Activated CD4-positive, alpha-beta T cell treated with anti-CD3 and anti-CD28 coated beads for 1 hour (primary cell): Measurements from ENCODE around the gene PMVK.
"Not testable (repeated sequence)": the region's sequence is repeated elsewhere in the genome, so short reads cannot be mapped to it uniquely, and the experiment has no call there.

Experiments
- DNase-seq: peaks from one replicate; pipeline ENCODE4 v3.0.0-alpha.2; 2020

The PMVK gene

GRCh38 chr1:154911691-154912550, 24.6 kb downstream of the PMVK start:
- no peak for DNase-seq

- DNase-seq, result no peak
These were observed 25.7 kb downstream of the PMVK start for GRCh38 chr1:154910851-154911250.

DNA sequence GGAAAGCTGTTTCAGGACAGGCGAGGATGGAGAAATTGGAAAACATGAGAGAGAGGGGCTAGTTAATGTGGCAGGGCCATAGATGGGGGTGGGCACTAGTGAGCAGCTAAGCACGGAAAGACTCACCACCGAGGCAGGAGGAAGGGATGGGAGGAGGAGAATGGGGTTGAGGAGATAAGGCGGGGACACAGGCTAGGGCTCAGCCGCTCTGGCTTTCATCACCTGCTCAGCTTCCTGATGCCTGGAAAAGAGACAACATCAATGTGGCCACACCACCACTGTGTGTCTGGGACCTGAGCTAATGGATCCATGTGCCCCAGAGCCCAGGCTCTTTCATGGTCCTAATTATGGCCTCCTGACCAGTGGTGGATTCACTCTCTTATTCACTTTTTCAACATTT, 27.6 kb downstream of the PMVK start:
- no peak for DNase-seq

DNA sequence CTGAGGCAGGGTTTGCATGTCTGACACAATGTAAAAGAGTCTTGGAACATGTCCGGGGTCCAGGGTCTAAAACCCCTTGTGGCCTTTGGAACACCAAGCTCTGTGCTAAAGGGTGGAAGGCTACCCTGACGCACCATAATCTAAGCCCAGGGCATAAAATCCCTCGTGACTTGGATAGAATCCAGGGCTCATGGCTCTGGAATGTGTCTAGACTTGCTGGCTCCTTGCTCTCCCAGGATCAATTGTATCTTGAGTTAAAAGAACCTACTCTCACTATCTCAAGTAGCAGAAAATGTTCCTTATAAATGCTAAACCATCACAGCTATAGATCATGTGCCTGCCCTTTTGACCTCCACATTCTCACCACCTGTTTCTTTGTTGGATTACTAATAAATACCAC, 28.4 kb downstream of the PMVK start:
- not testable (repeated sequence) for DNase-seq

DNA sequence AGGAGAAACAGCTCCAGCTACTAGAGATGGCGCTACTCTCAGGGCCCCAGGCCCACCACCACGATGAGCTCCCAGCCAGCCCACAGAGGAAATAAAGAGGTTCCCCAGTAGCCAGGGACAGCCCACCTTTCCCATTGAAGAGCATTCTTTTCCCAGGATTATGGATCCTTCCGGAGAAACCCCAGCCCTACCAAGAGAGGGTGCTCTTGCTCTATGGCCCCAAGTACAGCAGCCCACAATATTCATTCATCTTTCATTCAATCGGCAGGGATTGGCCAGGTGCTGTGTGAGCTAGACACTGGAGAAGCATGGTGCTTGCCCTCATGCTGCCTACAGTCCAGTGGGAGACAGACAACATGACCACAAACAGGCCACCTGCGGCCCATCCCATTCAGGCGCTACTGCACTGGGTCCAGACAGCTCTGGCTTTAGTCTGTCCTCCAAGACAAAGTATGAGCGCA, 29.9 kb downstream of the PMVK start:
- DNase-seq, result no peak

- DNase-seq, result no peak
These were observed 33.5 kb downstream of the PMVK start for GRCh38 chr1:154902938-154903566.

DNA sequence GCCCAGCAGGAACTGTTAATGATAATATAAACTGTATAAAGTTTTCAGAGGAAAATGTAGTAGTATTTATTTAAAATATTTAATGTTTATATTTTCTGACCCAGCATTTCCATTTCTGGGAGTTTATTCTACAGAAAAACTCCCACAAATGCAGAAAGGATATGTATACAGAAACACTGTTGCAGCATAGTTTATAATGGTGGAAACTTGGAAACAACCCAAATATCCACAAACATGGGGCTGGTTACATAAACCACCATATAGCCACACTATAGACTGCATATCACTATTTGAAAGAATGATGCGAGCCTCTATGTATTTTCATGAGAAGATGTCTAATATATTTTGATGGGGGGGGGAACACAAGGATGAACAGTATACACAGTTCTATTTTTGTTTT, 34.9 kb downstream of the PMVK start:
- no peak for DNase-seq

- DNase-seq, result no peak
These were observed 37.5 kb downstream of the PMVK start for GRCh38 chr1:154899041-154899440.

GRCh38 chr1:154896771-154897286, 39.7 kb downstream of the PMVK start:
- DNase-seq, result no peak

- no peak for DNase-seq
These were observed 40.7 kb downstream of the PMVK start for GRCh38 chr1:154895798-154896197.

- DNase-seq, result no peak
These were observed 45.1 kb downstream of the PMVK start for GRCh38 chr1:154891452-154891851.

- DNase-seq, result no peak
These were observed 47.8 kb downstream of the PMVK start for GRCh38 chr1:154888757-154889156.

DNA sequence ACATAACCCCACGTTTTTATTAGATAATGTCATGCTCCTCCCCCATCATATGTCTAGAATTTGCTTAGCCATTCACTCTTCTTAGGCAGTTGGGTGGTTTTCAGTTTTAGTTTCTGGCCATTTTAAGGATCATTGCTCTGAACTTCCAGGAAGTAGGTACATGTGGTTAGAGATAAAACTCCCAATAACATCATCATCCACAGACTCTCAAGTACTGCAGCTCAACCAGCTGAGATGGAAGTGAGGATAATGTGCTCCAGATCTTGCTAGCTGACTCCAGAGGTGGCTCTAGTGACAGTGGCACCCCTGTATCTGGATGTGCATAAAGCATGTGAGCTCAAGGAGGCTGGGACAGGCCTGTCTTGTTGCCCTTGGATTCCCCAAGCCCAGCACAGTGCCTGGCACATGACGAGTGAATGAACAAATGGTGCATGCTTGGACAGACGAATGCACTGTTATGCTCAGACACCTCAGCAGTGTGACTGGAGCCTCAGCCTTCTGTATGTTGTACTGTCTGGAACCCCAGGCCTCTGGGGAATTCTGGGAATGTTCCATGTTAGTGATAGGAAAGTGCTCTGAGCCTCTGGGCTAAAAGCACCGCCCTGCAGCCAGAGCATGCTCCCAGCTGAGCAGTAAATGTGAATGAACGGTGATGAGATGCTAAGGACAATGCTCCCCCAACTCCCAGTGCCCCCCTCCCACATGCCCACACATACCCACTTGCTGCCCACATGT, 50.1 kb downstream of the PMVK start:
- no peak for DNase-seq

DNA sequence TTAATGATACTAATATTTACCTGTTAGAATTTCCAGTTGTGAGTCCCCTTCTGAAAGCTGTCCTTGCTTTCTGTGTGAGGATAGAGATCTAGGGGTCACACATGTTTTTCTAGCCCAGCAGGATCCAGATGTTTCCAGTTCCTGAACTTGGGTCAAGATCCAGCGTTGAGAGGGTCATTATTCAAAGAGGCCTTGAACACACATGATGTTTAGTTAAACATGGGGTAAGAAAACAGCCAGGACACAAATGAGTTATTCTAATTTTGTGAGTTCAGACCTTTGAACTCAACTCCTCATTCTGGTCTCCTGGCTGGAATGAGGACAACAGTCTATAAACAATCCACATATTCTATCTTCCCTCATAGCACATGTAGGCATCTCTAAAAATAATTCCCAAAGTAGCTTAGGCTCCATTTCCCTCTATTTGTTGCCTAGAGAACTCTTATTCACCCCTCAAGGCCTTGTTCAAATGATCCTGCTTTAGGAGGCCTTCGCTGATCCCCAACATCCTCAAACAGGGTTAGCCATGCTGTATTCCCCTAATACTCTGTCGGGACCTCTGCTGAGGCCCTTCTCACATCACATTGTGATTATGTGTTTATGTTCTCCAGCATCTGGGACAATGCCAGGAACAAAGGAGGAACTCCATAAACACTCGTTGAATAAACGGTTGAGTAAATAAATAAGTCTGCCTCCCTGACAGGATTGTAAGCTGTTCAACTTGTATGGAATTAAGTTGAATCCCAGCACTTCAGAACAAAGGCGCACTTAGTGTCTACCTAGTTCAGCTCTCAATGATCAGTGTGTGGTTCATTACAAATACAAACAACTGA, 51.4 kb downstream of the PMVK start:
- no peak for DNase-seq

- DNase-seq, result no peak
These were observed 52.3 kb downstream of the PMVK start for GRCh38 chr1:154883919-154884868.

- DNase-seq, result no peak
These were observed 54.5 kb downstream of the PMVK start for GRCh38 chr1:154881820-154882535.

DNA sequence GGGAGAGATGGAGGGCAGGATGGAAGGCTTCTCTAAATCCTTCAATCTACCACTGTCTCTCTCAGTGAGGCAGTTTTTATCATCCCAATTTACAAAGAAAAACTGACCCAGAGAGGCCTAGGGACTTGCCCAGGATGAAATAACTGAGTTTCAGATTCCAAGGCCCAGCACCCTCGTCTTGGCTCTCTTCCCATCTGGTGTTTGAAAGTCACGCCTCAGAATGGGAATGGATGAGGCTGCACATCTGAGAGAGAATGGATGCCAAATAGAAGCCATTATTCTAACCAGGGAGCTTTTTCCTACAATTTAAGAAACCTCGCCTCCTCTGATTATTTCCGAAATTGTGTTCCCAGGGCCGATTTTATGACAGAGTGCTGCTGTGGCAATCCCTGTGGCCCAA, 55.8 kb downstream of the PMVK start:
- DNase-seq, result no peak

DNA sequence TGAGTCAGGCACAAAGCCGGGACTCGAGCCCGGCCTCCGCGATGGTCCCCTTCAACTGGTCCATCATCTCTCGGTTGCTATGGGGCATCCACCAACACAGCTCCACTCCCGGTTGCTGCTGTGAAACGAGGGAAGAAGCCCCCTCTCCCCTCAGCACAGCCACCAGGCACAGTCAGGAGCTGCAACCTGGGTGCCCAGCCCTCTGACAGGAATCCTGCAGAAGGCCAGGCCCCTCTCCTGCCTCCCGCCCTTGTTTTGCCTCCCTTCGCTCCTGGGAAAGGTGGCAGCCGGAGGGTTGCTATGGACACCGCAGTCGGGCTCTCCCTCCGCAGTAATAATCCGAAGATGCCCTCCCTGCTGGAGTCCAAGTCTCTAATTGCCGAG, 57.5 kb downstream of the PMVK start:
- no peak for DNase-seq

- peak; percentile 60 for DNase-seq
These were observed 58.0 kb downstream of the PMVK start for GRCh38 chr1:154878371-154879037.

GRCh38 chr1:154877370-154877974, 59.0 kb downstream of the PMVK start:
- no peak for DNase-seq
